HFFc6 (cell line): Measurements from ENCODE around the gene ZNF644. TPM values are rescaled to one million over a fixed set of nuclear protein-coding genes. Genes with fewer than 3 reads are reported as not detected.

Experiments used
- DNase-seq: peaks from one replicate; pipeline ENCODE4 v3.0.0-alpha.2; 2018
- H3K27ac Mint-ChIP-seq: 2 replicates; pipeline ENCODE4 v1.8.0; 2020; ENCODE audit warnings: mild to moderate bottlenecking, mixed read lengths
- H3K27me3 Mint-ChIP-seq: 2 replicates; pipeline ENCODE4 v1.8.0; 2021; ENCODE audit warnings: mild to moderate bottlenecking, moderate library complexity, mixed read lengths; ENCODE audit not compliant: insufficient read depth
- H3K36me3 Mint-ChIP-seq: 2 replicates; pipeline ENCODE4 v1.8.0; 2021; ENCODE audit warnings: low read depth, mixed read lengths
- H3K4me1 Mint-ChIP-seq: 2 replicates; pipeline ENCODE4 v1.8.0; 2020; ENCODE audit warnings: low read depth, mixed read lengths
- H3K4me3 Mint-ChIP-seq: 2 replicates; pipeline ENCODE4 v1.8.0; 2020; ENCODE audit warnings: mild to moderate bottlenecking, moderate library complexity, mixed read lengths
- H3K9me3 Mint-ChIP-seq: 2 replicates; pipeline ENCODE4 v1.8.0; 2020; ENCODE audit warnings: mild to moderate bottlenecking, mixed read lengths
- CTCF ChIP-seq: fragments of 200-600 bp; sonication (generic); IDR thresholded peaks from 2 replicates; pipeline ENCODE4 v1.5.0; 2021; ENCODE audit warnings: antibody characterized with exemption, mild to moderate bottlenecking
- total RNA-seq, 6 experiments: library from RNA; stranded (reverse); fragmentation: NEBNext Ultra II Directional; extraction: Animal tissue kit (Norgen Biotek cat#: 25700); gene quantifications; 2 replicates in 1 of 6; 3 replicates in 5 of 6; pipeline ENCODE4 v1.2.3, GENCODE V29; 2021

The ZNF644 gene
- total RNA-seq, 6 experiments from 2014 or later = 27.3 to 33.2 (median 30.9) TPM

- Mint-ChIP-seq H3K9me3 (peaks cover 12% of the 10 kb centered on the region; the same call in 1 of the 2 replicates), H3K27me3 (no peaks in the 10 kb centered on the region; the same call in 1 of the 2 replicates), H3K36me3 (peaks cover 32% of the 10 kb centered on the region), H3K4me1 (peaks cover 40% of the 10 kb centered on the region), H3K4me3 (no peak overlapping the region), H3K27ac (peak overlapping the region; percentile 3; the same call in 1 of the 2 replicates)
- no peak for DNase-seq
- TF ChIP-seq CTCF = no peak
Observed at GRCh38 chr1:91006113-91006908, 15.5 kb downstream of the ZNF644 start.

GRCh38 chr1:91005285-91005684, 16.6 kb downstream of the ZNF644 start:
- peaks cover 37% of the 10 kb centered on the region for H3K36me3 Mint-ChIP-seq
- peaks cover 36% of the 10 kb centered on the region for H3K4me1 Mint-ChIP-seq
- peaks cover 14% of the 10 kb centered on the region for H3K9me3 Mint-ChIP-seq
- no peak overlapping the region for H3K4me3 Mint-ChIP-seq
- no peak for TF ChIP-seq CTCF
- H3K27me3 Mint-ChIP-seq = no peaks in the 10 kb centered on the region; the same call in none of the 2 replicates
- H3K27ac Mint-ChIP-seq = no peak overlapping the region
- no peak for DNase-seq

GRCh38 chr1:91004145-91004544, 17.7 kb downstream of the ZNF644 start:
- Mint-ChIP-seq H3K9me3 (peaks cover 23% of the 10 kb centered on the region), H3K27ac (no peak overlapping the region), H3K27me3 (no peaks in the 10 kb centered on the region; the same call in none of the 2 replicates), H3K4me1 (peaks cover 28% of the 10 kb centered on the region), H3K36me3 (peaks cover 49% of the 10 kb centered on the region), H3K4me3 (no peak overlapping the region)
- DNase-seq = no peak
- TF ChIP-seq CTCF = no peak

GRCh38 chr1:90996742-90997413, 25.0 kb downstream of the ZNF644 start:
- H3K9me3 Mint-ChIP-seq = peaks cover 42% of the 10 kb centered on the region
- H3K27me3 Mint-ChIP-seq = no peaks in the 10 kb centered on the region; the same call in 1 of the 2 replicates
- peaks cover 35% of the 10 kb centered on the region for H3K4me1 Mint-ChIP-seq
- no peak overlapping the region for H3K27ac Mint-ChIP-seq
- TF ChIP-seq CTCF = no peak
- no peak overlapping the region for H3K4me3 Mint-ChIP-seq
- peaks cover 73% of the 10 kb centered on the region for H3K36me3 Mint-ChIP-seq
- DNase-seq = no peak

GRCh38 chr1:90995311-90995894, 26.4 kb downstream of the ZNF644 start:
- no peak for DNase-seq
- no peaks in the 10 kb centered on the region; the same call in 1 of the 2 replicates for H3K27me3 Mint-ChIP-seq
- no peak overlapping the region; the same call in 1 of the 2 replicates for H3K27ac Mint-ChIP-seq
- H3K9me3 Mint-ChIP-seq = peaks cover 37% of the 10 kb centered on the region
- no peak for TF ChIP-seq CTCF
- peaks cover 35% of the 10 kb centered on the region for H3K4me1 Mint-ChIP-seq
- H3K4me3 Mint-ChIP-seq = no peak overlapping the region
- H3K36me3 Mint-ChIP-seq = peaks cover 80% of the 10 kb centered on the region
